Hematopoietic multipotent progenitor cell (in vitro differentiated cells): ENCODE data around the gene RAC2. TPM values are rescaled to one million over a fixed set of nuclear protein-coding genes. Genes with fewer than 3 reads are reported as not detected.
"Not testable (repeated sequence)": the region's sequence is repeated elsewhere in the genome, so short reads cannot be mapped to it uniquely, and the experiment has no call there.

Source experiments
- DNase-seq, 3 donors: peaks; one replicate each; pipeline ENCODE4 v3.0.0-alpha.2; 2011 to 2015; ENCODE audit warnings: low read depth in 2 of 3, low spot score in 2 of 3
- total RNA-seq: library from RNA; depleted of rRNA; stranded (reverse); fragments of >200 nt; gene quantifications from one replicate; pipeline ENCODE4 v1.2.3, GENCODE V29; 2012

Gene RAC2
- total RNA-seq, 1 donor, result 399 TPM

- no peak for DNase-seq
Observed at GRCh38 chr22:37237371-37238268, 6.4 kb downstream of the RAC2 start.

GRCh38 chr22:37235897-37236607 is 8.0 kb downstream of the RAC2 start:
- DNase-seq, result no peak

- DNase-seq, result no peak
Observed at GRCh38 chr22:37234736-37235711, 9.0 kb downstream of the RAC2 start.

- no peak for DNase-seq
Observed at GRCh38 chr22:37233751-37234631, 10.1 kb downstream of the RAC2 start.

- DNase-seq, result not testable (repeated sequence)
Observed at GRCh38 chr22:37233371-37233750, 10.7 kb downstream of the RAC2 start.

- no peak for DNase-seq
Observed at GRCh38 chr22:37232140-37232998, 11.7 kb downstream of the RAC2 start.

- DNase-seq, result no peak
Observed at GRCh38 chr22:37231406-37232139, 12.5 kb downstream of the RAC2 start.

- DNase-seq, result no peak
Observed at GRCh38 chr22:37230673-37231405, 13.2 kb downstream of the RAC2 start.

- peak in 2 of 3 donors; percentile 93 to 94 for DNase-seq
Observed at GRCh38 chr22:37229805-37230672, 14.0 kb downstream of the RAC2 start.

- DNase-seq, result no peak
Observed at GRCh38 chr22:37229012-37229804, 14.9 kb downstream of the RAC2 start.

- DNase-seq, result peak in 2 of 3 donors; percentile 45 to 71
Observed at GRCh38 chr22:37228106-37229011, 15.7 kb downstream of the RAC2 start.

GRCh38 chr22:37226514-37226913 is 17.6 kb downstream of the RAC2 start:
- DNase-seq, result no peak

GRCh38 chr22:37226087-37226486 is 18.0 kb downstream of the RAC2 start:
- DNase-seq, result no peak

GRCh38 chr22:37225481-37225880 is 18.6 kb downstream of the RAC2 start:
- DNase-seq, result peak in 1 of 3 donors; percentile 44
